Cardiac fibroblast (primary cell): ENCODE results near the gene MT1F.

ENCODE experiments used
- DNase-seq, 2 donors: peaks; one replicate each; pipeline versions ENCODE4 v3.0.0 to v3.0.0-alpha.2; 2010; ENCODE audit warnings: low read depth in 2 of 2
- H3K4me3 ChIP-seq, 2 donors: replicated peaks in 1 of 2; 1 replicate in 1 of 2; 2 replicates in 1 of 2; pipeline ENCODE4 v1.5.1; 2011; ENCODE audit warnings: low read depth in 2 of 2, low read length in 2 of 2, mild to moderate bottlenecking in 2 of 2, moderate library complexity in 1 of 2
- CTCF ChIP-seq: IDR thresholded peaks from one replicate; pipeline ENCODE4 v1.5.1; 2011; ENCODE audit warnings: low read depth, mild to moderate bottlenecking, low read length, inconsistent platforms

Gene MT1F

GRCh38 chr16:56637814-56638750 lies 19.7 kb upstream of the MT1F start, which contains the start of gene MT1A:
TSS of gene MT1A (plus strand) at chr16:56638666. CDS start at chr16:56638739, 73 bp downstream.
- no peak for TF ChIP-seq CTCF
- DNase-seq, result peak; percentile 60 to 62
- peak within 1 kb of the TSS; percentile 58 to 59 for H3K4me3 ChIP-seq

- TF ChIP-seq CTCF, result no peak
- no peak for DNase-seq
- no peak overlapping the region for H3K4me3 ChIP-seq
Observed at GRCh38 chr16:56639045-56639444, 18.7 kb upstream of the MT1F start.

- no peak overlapping the region for H3K4me3 ChIP-seq
- no peak for TF ChIP-seq CTCF
- DNase-seq, result no peak
Observed at GRCh38 chr16:56640076-56640475, 17.7 kb upstream of the MT1F start.

GRCh38 chr16:56641166-56641565 lies 16.6 kb upstream of the MT1F start:
- no peak for DNase-seq
- no peak for TF ChIP-seq CTCF
- no peak overlapping the region for H3K4me3 ChIP-seq

- TF ChIP-seq CTCF, result peak; percentile 39
- DNase-seq, result peak; percentile 57 to 63
- peak overlapping the region; percentile 31 to 45 for H3K4me3 ChIP-seq
Observed at GRCh38 chr16:56643080-56643778, 14.5 kb upstream of the MT1F start.

GRCh38 chr16:56643833-56644232 lies 13.9 kb upstream of the MT1F start:
- TF ChIP-seq CTCF, result no peak
- peak overlapping the region in 1 of 2 donors; percentile 45 for H3K4me3 ChIP-seq
- DNase-seq, result no peak
